ENCODE data around the gene FHIT.

GRCh38 chr3:60290122-60290492 is 961.1 kb downstream of the FHIT start:
- no peak for TF ChIP-seq CTCF (IDR thresholded peaks at IDR 0.05)
- TF ChIP-seq POLR2A (IDR thresholded peaks at IDR 0.05), result no peak

Data from ovary (tissue), 3 donors.